H9 (cell line): ENCODE measurements around the gene CXCL14. TPM values are rescaled to one million over a fixed set of nuclear protein-coding genes. Genes with fewer than 3 reads are reported as not detected.

Source experiments
- DNase-seq: peaks from one replicate; pipeline ENCODE4 v3.0.0-alpha.2; 2017
- H2AFZ ChIP-seq: one replicate; pipeline ENCODE4 v1.6.1; 2013; ENCODE audit warnings: mild to moderate bottlenecking, low read length, control low read depth, moderate library complexity
- H2AK5ac ChIP-seq: 2 replicates; pipeline ENCODE4 v1.6.1; 2013; ENCODE audit warnings: low read length, control low read depth, mixed read lengths; ENCODE audit not compliant: insufficient read length
- H2BK120ac ChIP-seq: one replicate; pipeline ENCODE4 v1.6.1; 2013; ENCODE audit warnings: low read depth, mild to moderate bottlenecking, low read length, control low read depth, inconsistent platforms; ENCODE audit not compliant: poor library complexity, severe bottlenecking
- H2BK12ac ChIP-seq: 2 replicates; pipeline ENCODE4 v1.6.1; 2013; ENCODE audit warnings: low read length, control low read depth, mixed read lengths, low read depth; ENCODE audit not compliant: insufficient read length
- H2BK15ac ChIP-seq: 2 replicates; pipeline ENCODE4 v1.6.1; 2013; ENCODE audit warnings: low read depth, low read length, control low read depth
- H2BK20ac ChIP-seq: one replicate; pipeline ENCODE4 v1.6.1; 2013; ENCODE audit warnings: low read depth, mild to moderate bottlenecking, low read length, control low read depth, inconsistent platforms; ENCODE audit not compliant: poor library complexity, severe bottlenecking
- H2BK5ac ChIP-seq: 2 replicates; pipeline ENCODE4 v1.6.1; 2013; ENCODE audit warnings: low read length, control low read depth, mixed read lengths; ENCODE audit not compliant: insufficient read length
- H3K14ac ChIP-seq: 2 replicates; pipeline ENCODE4 v1.6.1; 2013; ENCODE audit warnings: low read length, control low read depth; ENCODE audit not compliant: insufficient read depth
- H3K18ac ChIP-seq: 2 replicates; pipeline ENCODE4 v1.6.1; 2013; ENCODE audit warnings: low read depth, mild to moderate bottlenecking, mixed read lengths, low read length, control low read depth; ENCODE audit not compliant: insufficient read length
- H3K23ac ChIP-seq: 2 replicates; pipeline ENCODE4 v1.6.1; 2013; ENCODE audit warnings: low read length, control low read depth, mixed read lengths, low read depth; ENCODE audit not compliant: insufficient read length
- H3K23me2 ChIP-seq: 2 replicates; pipeline ENCODE4 v1.6.1; 2013; ENCODE audit warnings: low read depth, mild to moderate bottlenecking, mixed read lengths, low read length, control low read depth; ENCODE audit not compliant: insufficient read length, poor library complexity, severe bottlenecking
- H3K27ac ChIP-seq: 2 replicates; pipeline ENCODE4 v1.5.1; 2013; ENCODE audit warnings: low read length, control low read depth, mixed read lengths, low read depth; ENCODE audit not compliant: insufficient read length
- H3K27me3 ChIP-seq: 2 replicates; pipeline ENCODE4 v1.6.1; 2013; ENCODE audit warnings: low read length, control low read depth, inconsistent platforms; ENCODE audit not compliant: insufficient read depth
- H3K4ac ChIP-seq: 2 replicates; pipeline ENCODE4 v1.6.1; 2013; ENCODE audit warnings: low read depth, mild to moderate bottlenecking, control low read depth, inconsistent platforms, low read length, moderate library complexity
- H3K4me1 ChIP-seq: 2 replicates; pipeline ENCODE4 v1.6.1; 2013; ENCODE audit warnings: low read length, control low read depth, inconsistent platforms; ENCODE audit not compliant: insufficient read depth
- H3K4me2 ChIP-seq: 2 replicates; pipeline ENCODE4 v1.6.1; 2013; ENCODE audit warnings: low read length, control low read depth, mixed read lengths; ENCODE audit not compliant: insufficient read length, insufficient read depth
- H3K56ac ChIP-seq: 2 replicates; pipeline ENCODE4 v1.6.1; 2013; ENCODE audit warnings: low read depth, mild to moderate bottlenecking, mixed read lengths, low read length, control low read depth; ENCODE audit not compliant: insufficient read length
- H3K79me1 ChIP-seq: 2 replicates; pipeline ENCODE4 v1.6.1; 2013; ENCODE audit warnings: low read depth, mild to moderate bottlenecking, moderate library complexity, low read length, control low read depth, inconsistent platforms; ENCODE audit not compliant: insufficient read depth, poor library complexity, severe bottlenecking
- H3K79me2 ChIP-seq: 2 replicates; pipeline ENCODE4 v1.6.1; 2013; ENCODE audit warnings: low read length, control low read depth, inconsistent platforms; ENCODE audit not compliant: insufficient read depth
- H3K9ac ChIP-seq: 2 replicates; pipeline ENCODE4 v1.6.1; 2013; ENCODE audit warnings: low read length, control low read depth, mixed read lengths; ENCODE audit not compliant: insufficient read length; ENCODE audit errors: extremely low read depth
- H3K9me3 ChIP-seq: one replicate; pipeline ENCODE4 v1.6.1; 2013; ENCODE audit warnings: low read depth, low read length, inconsistent platforms; ENCODE audit not compliant: control insufficient read depth
- H3T11ph ChIP-seq: one replicate; pipeline ENCODE4 v1.6.1; 2013; ENCODE audit warnings: mild to moderate bottlenecking, low read length, control low read depth, inconsistent platforms
- H4K20me1 ChIP-seq: one replicate; pipeline ENCODE4 v1.6.1; 2013; ENCODE audit not compliant: control insufficient read depth, insufficient read length, insufficient read depth
- H4K5ac ChIP-seq: 2 replicates; pipeline ENCODE4 v1.6.1; 2013; ENCODE audit warnings: low read depth, mild to moderate bottlenecking, mixed read lengths, low read length, control low read depth; ENCODE audit not compliant: insufficient read length
- H4K8ac ChIP-seq: replicated peaks from 2 replicates; pipeline ENCODE4 v1.6.1; 2013; ENCODE audit warnings: low read length, control low read depth, mixed read lengths, low read depth; ENCODE audit not compliant: insufficient read length
- H4K91ac ChIP-seq: 2 replicates; pipeline ENCODE4 v1.6.1; 2013; ENCODE audit warnings: low read depth, mild to moderate bottlenecking, moderate library complexity, mixed read lengths, low read length, control low read depth; ENCODE audit not compliant: insufficient read length
- H3K27ac Mint-ChIP-seq, 3 experiments: 2 replicates in 2 of 3; 3 replicates in 1 of 3; pipeline ENCODE4 v1.8.0; 2020 to 2021; ENCODE audit warnings: mixed read lengths in 3 of 3, mild to moderate bottlenecking in 1 of 3, moderate library complexity in 1 of 3
- H3K27me3 Mint-ChIP-seq: 2 replicates; pipeline ENCODE4 v1.8.0; 2021; ENCODE audit warnings: low read depth, mild to moderate bottlenecking, moderate library complexity, mixed read lengths
- H3K36me3 Mint-ChIP-seq, 3 experiments: 2 replicates in 2 of 3; 3 replicates in 1 of 3; pipeline ENCODE4 v1.8.0; 2020 to 2021; ENCODE audit warnings: low read depth in 3 of 3, mixed read lengths in 3 of 3; ENCODE audit not compliant: insufficient read depth in 1 of 3
- H3K4me1 Mint-ChIP-seq, 2 experiments: 2 replicates each; pipeline ENCODE4 v1.8.0; 2020; ENCODE audit warnings: mixed read lengths in 2 of 2
- H3K4me3 Mint-ChIP-seq, 2 experiments: 2 replicates in 1 of 2; 3 replicates in 1 of 2; pipeline ENCODE4 v1.8.0; 2020 to 2021; ENCODE audit warnings: mild to moderate bottlenecking in 2 of 2, mixed read lengths in 2 of 2, moderate library complexity in 1 of 2
- H3K9me3 Mint-ChIP-seq, 2 experiments: 2 replicates in 1 of 2; 3 replicates in 1 of 2; pipeline ENCODE4 v1.8.0; 2020; ENCODE audit warnings: mild to moderate bottlenecking in 2 of 2, mixed read lengths in 2 of 2, moderate library complexity in 1 of 2
- CTCF ChIP-seq: fragments of 200-600 bp; sonication (generic); conservative IDR thresholded peaks from 3 replicates; pipeline ENCODE4 v1.8.0; 2021; ENCODE audit warnings: antibody characterized with exemption, mild to moderate bottlenecking
- WGBS: extraction: QIAGEN DNeasy Blood & Tissue Kit; methylation state at CpG from one replicate; pipeline ENCODE4 v1.1.7; 2013; ENCODE audit warnings: missing lambda C conversion rate, low lambda C conversion rate, mixed read lengths; ENCODE audit not compliant: insufficient read length; ENCODE audit errors: extremely low coverage; 5-methylcytosine and 5-hydroxymethylcytosine counted together
- total RNA-seq: library from RNA; stranded (reverse); gene quantifications from 2 replicates; pipeline ENCODE4 v1.2.1, GENCODE V29; 2021

Gene CXCL14
- total RNA-seq, 1 experiment from 2014 or later = 1.1 TPM

GRCh38 chr5:135571066-135571609 lies 7.7 kb downstream of the CXCL14 start:
- Histone ChIP-seq H3K9ac (no peak overlapping the region), H2AK5ac (no peak overlapping the region), H4K5ac (no peak overlapping the region), H3K18ac (no peak overlapping the region), H3K79me2 (no peaks in the 10 kb centered on the region), H3K23me2 (no peaks in the 10 kb centered on the region), H3T11ph (no peak overlapping the region), H4K8ac (no peak overlapping the region), H2BK120ac (no peak overlapping the region), H2BK15ac (no peak overlapping the region), H4K20me1 (no peaks in the 10 kb centered on the region), H2AFZ (no peak overlapping the region), H3K79me1 (no peaks in the 10 kb centered on the region), H2BK12ac (no peak overlapping the region), H3K4me2 (no peak overlapping the region), H4K91ac (no peak overlapping the region), H3K4ac (no peak overlapping the region), H2BK5ac (no peak overlapping the region), H3K4me1 (peaks cover 2% of the 10 kb centered on the region; the same call in 1 of the 2 replicates), H3K27me3 (no peaks in the 10 kb centered on the region), H2BK20ac (no peak overlapping the region), H3K14ac (no peak overlapping the region), H3K56ac (no peak overlapping the region), H3K23ac (no peak overlapping the region), H3K9me3 (no peaks in the 10 kb centered on the region), H3K27ac (no peak overlapping the region)
- Mint-ChIP-seq H3K4me3 (no peak overlapping the region), H3K27ac (no peak overlapping the region), H3K9me3 (no peaks in the 10 kb centered on the region), H3K36me3 (no peaks in the 10 kb centered on the region), H3K27me3 (peaks cover 30% of the 10 kb centered on the region), H3K4me1 (peaks cover 11 to 29% of the 10 kb centered on the region in 2 experiments)
- no CpG with 5 or more reads among the region's 10 CpGs for WGBS
- TF ChIP-seq CTCF = no peak
- no peak for DNase-seq
